ENCODE results near the gene SLC35C1. TPM values are rescaled to one million over a fixed set of nuclear protein-coding genes. Genes with fewer than 3 reads are reported as not detected.

Gene SLC35C1
- total RNA-seq, 1 donor, result 6.2 TPM

DNA sequence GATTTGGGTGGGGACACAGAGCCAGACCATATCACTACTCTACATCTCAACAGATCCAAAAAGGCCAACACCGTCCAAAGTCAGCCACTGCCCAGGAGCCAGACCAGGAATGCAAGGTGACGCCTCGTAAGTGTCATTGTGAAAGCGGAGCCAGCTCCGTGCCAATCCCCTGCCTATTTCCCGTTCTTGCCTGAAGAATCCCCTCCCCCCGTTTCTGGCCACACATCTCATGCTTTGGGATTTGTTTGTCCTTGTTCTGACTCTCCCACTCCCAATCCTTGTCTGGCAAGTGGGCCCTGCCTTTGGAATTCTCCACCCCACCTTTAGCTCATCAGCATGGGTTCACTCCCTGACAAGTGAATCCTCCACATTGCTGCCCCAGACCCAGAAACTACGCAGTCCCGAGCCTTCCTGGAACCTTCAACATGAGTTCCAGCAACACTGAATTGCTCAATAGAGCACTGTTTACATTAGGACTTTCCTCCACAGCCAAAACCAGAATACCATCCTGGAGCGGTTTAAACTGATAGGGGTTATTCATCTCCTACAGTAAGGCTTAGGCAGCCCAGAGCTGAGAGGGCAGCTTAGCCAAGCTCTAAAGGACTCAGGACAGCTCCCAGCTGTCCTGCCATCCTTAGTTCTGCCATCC lies 6.0 kb upstream of the SLC35C1 start:
- no peak for DNase-seq (ENCODE audit: low read depth)
- TF ChIP-seq, protein P1, sequence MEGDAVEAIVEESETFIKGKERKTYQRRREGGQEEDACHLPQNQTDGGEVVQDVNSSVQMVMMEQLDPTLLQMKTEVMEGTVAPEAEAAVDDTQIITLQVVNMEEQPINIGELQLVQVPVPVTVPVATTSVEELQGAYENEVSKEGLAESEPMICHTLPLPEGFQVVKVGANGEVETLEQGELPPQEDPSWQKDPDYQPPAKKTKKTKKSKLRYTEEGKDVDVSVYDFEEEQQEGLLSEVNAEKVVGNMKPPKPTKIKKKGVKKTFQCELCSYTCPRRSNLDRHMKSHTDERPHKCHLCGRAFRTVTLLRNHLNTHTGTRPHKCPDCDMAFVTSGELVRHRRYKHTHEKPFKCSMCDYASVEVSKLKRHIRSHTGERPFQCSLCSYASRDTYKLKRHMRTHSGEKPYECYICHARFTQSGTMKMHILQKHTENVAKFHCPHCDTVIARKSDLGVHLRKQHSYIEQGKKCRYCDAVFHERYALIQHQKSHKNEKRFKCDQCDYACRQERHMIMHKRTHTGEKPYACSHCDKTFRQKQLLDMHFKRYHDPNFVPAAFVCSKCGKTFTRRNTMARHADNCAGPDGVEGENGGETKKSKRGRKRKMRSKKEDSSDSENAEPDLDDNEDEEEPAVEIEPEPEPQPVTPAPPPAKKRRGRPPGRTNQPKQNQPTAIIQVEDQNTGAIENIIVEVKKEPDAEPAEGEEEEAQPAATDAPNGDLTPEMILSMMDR (IDR thresholded peaks at IDR 0.05; ENCODE audit: insufficient read depth, low read length), result no peak
- no peak overlapping the region for H3K4me3 ChIP-seq (ENCODE audit: low read depth, low read length)

DNA sequence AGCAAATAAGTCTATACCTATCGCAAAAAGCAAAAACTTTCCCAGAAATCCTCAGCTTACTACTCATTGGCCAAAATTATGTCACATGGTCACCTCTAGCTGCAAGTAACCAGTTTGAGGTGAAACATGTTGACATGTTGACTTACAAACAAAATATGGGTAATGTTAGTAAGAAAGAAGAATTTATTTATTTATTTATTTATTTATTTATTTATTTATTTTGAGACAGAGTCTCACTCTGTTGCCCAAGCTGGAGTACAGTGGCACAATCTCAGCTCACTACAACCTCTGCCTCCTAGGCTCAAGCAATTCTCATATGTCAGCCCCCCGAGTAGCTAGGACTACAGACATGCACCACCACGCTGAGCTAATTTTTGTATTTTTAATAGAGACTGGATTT lies 5.4 kb upstream of the SLC35C1 start:
- DNase-seq (ENCODE audit: low read depth), result no peak
- TF ChIP-seq, protein P1 (IDR thresholded peaks at IDR 0.05; ENCODE audit: insufficient read depth, low read length), result no peak

DNA sequence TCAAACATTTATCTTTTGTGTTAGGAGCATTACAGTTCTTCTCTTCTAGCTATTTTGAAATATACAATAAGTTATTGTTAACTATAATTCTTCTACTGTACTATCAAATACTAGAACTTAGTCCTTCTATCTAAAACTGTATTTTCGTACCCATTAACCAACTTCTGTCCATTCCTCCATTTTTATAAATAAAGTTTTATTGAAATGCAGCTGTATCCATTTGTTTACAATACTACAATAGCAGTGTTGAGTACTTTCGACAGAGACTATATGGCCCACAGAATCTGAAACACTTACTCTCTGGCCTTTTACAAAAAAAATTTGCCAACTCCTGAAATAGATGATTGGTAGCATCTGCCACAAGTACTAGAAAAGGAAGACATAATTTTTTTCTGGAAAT lies 4.7 kb upstream of the SLC35C1 start:
- H3K4me3 ChIP-seq (ENCODE audit: low read depth, low read length), result no peak overlapping the region
- DNase-seq (ENCODE audit: low read depth), result no peak
- TF ChIP-seq, protein P1 (IDR thresholded peaks at IDR 0.05; ENCODE audit: insufficient read depth, low read length), result no peak

More for the DNA sequence above, 5.4 kb upstream of the SLC35C1 start:
- no peak overlapping the region for H3K4me3 ChIP-seq (ENCODE audit: low read depth, low read length)

DNA sequence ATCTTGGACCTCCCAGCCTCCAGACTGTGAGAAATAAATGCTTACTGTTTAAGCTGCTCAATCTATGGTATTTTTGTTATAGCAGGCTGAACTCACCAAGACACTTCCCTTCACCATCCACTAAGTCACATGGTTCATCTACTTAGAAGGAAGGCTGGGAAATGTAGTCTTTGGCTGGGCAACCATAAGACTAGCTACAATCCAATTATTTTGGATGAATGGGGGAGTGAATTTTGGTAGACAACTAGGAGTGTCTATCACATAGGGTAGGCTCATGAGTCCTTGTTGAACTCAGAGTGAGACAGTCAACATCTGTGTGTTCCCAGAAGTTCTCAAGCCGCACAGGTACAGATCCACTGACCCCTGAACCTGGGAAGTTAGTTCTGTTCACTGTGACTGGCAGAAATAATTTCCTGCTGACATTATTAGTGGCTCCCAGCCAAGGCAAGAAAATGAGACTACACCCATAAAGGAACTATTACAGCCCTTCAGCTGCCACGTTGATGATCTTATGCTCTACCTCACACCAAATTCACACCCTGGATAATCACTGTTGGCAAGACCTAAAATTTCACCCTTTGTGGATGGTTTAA lies 3.1 kb upstream of the SLC35C1 start:
- TF ChIP-seq, protein P1 (IDR thresholded peaks at IDR 0.05; ENCODE audit: insufficient read depth, low read length), result no peak
- H3K4me3 ChIP-seq (ENCODE audit: low read depth, low read length), result no peak overlapping the region
- peak; percentile 29 for DNase-seq (ENCODE audit: low read depth)

DNA sequence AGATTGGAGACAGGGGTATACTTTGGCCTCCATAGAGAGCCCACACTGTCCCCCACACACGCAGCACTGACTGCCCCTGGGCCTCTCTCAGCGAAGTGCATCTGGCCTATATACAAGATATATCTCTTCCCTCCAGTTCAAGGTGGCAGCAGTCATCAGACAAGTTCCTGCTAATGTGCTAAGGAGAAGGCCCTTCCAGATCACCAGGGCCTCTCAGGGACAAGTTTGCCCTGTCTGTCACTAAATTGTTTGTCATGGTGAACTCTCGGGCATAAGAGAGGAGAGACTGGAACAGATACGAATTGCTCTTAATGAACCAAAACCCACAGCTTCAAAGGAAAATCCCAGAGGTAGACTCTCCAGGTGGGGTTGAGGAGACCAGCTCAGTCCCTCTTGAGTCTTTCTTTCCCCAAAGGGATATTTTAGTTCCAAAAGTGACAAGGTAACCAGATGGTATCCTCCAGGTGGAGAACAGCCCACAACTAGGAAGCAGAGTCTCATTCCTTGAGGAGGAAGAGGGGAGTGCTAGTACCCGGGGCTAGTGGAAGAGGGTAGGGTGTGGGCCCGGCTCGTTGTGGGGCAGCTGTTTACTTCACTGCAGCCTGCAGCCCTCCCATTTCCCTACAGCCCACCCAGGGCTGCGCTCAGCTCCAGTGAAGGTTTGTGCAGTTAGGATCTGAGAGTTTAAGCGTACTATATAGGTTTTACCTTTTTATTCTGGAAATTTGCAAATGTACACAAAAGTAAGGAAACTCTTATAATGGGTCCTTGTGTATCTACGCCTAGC lies 2.2 kb upstream of the SLC35C1 start:
- DNase-seq (ENCODE audit: low read depth), result no peak
- TF ChIP-seq, protein P1 (IDR thresholded peaks at IDR 0.05; ENCODE audit: insufficient read depth, low read length), result no peak
- H3K4me3 ChIP-seq (ENCODE audit: low read depth, low read length), result no peak overlapping the region

DNA sequence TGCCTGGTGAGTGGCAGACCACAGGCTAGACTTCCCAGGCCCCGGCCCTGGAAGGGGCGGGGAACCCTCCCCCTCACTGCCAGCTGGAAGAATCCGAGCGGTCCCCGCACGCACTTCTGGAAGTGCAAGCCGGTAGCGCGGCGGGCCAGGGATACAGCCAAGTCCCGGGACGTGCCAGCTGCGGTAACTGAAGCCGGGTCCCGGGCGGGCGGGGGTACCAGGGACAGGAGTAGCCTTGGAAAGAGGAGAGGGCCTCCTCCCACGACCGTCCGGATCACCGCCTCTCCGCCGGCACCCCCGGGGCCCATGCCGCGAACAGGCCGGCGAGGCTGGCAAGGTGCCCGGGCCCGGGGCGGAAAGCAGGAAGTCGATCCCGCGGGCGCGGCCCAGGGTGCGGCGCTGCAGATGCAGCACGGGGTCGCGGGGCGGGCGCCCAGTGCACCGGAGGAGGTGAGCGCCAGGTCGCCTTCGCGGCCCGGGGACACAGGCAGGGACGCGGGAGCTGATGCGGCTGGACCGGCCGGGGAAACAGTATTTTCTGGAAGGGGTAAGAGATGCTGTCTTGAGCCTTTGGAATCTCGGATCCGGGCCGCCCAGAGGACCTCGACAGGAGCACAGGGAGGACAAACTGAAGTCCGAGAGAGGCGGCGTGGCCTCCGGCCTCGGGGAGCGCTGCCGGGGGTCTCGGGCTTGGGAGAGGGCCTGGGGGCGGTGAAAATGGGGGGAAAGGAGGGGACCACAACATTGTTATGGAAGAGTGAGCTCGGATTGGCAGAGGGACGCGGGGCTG lies 783 bp upstream of the SLC35C1 start:
- TF ChIP-seq, protein P1 (IDR thresholded peaks at IDR 0.05; ENCODE audit: insufficient read depth, low read length), result no peak
- peak overlapping the region; percentile 93 for H3K4me3 ChIP-seq (ENCODE audit: low read depth, low read length)
- peak; percentile 42 for DNase-seq (ENCODE audit: low read depth)
